GM19193 (cell line): ENCODE measurements around the gene CHEK2.
"Not testable (repeated sequence)": the region's sequence is repeated elsewhere in the genome, so short reads cannot be mapped to it uniquely, and the experiment has no call there.

Experiments used
- POLR2A ChIP-seq: IDR thresholded peaks from 4 replicates; pipeline ENCODE4 v1.6.1; 2011; ENCODE audit not compliant: insufficient read depth, insufficient read length; ENCODE audit errors: extremely low read depth

CHEK2 gene

DNA sequence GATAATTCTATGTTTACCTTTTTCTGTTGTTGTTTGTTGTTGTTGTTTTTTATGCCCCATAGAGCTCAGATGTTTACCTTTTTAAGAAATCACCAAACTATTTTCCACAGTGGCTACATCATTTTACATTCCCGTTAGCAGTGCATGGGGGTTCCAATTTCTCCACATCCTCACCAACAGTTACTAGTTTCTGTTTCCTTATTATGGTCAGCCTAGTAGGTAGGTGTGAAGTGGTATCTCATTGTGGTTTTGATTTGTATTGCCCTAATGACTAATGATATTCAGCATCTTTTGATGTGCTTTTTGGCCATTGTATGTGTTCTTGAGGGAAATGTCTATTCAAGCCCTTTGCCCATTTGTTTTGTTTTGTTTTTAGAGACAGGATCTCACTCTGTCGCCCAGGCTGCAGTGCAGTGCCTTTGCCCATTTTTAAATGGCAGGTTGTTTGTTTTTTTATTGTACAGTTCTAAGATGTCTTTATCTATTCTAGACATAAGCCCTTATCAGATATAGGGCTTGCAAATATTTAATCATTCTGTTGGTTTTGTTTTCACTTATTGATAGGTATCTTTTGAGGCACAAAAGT, 27.5 kb downstream of the CHEK2 start:
- no peak for TF ChIP-seq POLR2A

DNA sequence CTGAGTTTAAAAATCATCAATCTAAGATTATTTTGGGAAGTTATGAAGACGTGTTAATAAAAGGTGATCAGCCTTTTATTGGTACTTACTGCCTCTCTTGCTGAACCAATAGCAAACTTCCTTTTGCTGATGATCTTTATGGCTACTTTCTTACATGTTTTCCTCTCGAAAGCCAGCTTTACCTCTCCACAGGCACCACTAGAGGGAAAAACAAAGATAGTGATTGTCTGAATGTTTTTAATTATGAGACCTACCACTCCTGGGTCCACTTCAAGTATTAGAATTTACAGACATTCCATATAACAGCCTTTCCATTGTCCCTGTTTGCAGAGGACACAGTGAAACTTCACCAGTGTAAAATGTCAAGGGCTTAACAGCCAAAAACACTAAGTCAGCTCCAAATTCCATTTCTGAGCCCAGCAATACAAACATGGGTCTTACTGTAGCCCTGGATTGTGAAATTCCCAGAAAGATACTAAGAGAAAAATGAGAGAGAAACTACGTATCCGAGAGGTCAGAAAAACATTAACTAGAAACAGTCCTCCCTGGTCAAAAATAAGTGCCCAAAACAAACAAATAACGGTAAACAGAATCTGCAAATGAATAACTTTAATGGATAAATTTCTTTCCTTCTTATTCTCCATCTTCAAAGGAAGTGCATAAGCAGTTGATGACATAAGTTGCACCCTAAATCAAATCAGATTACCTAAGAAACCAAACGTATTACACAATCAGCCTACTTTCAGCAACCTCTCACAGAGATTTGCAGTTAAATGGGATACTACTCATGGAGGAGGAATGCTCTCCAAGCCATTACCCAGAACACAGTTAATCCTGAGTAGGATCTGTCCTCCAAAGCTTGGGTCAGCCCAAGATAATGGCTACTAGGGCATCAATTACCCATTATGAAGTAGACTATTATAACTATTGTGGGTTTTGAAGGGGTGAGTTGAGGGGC, 29.5 kb downstream of the CHEK2 start:
- TF ChIP-seq POLR2A = no peak

- TF ChIP-seq POLR2A = no peak
Measured at GRCh38 chr22:28711341-28711740, 30.3 kb downstream of the CHEK2 start.

DNA sequence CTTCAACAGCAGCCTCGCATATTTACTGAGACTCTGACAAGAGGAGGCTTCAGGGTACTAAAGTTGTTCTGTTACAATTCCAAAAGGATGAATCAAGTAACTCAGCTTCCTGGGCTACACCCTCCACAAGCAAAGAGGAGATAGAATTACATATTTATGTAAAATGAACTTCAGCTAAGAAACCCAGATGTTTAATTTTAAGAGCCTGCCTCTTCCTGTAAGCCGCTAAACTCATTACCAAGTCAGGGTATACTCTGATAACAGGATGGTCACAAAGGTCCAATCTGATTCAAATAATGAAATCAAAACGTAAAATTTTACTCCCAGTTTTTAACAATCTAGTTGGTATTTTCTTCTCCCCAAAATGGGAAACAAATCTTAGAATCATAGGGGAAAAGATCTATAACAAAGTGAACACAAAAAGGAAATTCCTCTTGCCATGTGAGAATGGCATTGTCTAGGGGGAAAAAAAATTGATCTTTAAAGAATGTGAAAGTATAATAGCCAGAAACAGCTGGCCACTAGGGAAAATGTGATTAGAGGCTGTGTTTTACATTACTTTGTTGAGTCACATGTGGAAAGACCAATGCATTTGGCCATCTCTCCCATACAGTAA, 30.9 kb downstream of the CHEK2 start:
- no peak for TF ChIP-seq POLR2A

- TF ChIP-seq POLR2A = no peak
Measured at GRCh38 chr22:28710107-28710506, 31.5 kb downstream of the CHEK2 start.

DNA sequence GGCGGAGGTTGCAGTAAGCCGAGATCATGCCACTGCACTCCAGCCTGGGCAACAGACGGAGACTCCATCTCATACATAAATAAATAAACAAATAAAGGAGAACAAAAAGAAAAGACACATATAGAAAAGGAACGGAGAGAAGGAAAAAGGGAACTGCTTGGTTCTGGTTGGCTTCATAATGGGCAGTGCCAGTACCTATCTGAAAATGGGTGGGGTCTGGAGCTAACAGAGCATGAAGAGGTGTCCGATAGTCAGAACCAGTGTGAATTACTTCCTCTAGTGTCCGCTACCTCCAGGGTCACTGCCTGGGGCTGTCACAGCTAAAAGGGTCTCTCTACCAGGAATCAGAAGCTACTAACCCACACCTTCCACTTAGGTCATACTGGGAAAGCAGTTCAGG, 34.8 kb downstream of the CHEK2 start:
- no peak for TF ChIP-seq POLR2A

- TF ChIP-seq POLR2A = no peak
Measured at GRCh38 chr22:28703436-28703835, 38.2 kb downstream of the CHEK2 start.

DNA sequence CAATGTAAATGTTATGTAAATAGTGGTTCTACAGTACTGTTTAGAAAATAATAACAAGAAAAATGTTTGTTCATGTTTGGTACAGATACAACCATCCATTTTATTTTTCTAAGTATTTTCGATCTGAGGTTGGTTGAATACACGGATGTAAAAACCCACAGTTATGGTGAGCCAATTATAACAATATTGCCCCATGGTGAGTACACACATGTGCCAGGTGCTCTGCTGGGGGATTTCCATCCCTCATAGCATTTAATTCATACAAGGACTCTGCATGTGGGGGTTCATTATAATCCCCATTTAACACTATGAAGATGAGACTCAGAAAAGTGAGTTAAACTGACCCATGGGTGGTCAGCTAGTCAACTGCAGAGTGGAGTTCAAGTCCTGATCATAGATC, 38.7 kb downstream of the CHEK2 start:
- no peak for TF ChIP-seq POLR2A

- not testable (repeated sequence) for TF ChIP-seq POLR2A
Measured at GRCh38 chr22:28679611-28680287, 61.9 kb downstream of the CHEK2 start, which contains the start of gene TTC28. TTC28 (minus strand) TSS chr22:28679840; CDS start chr22:28679723, 117 bp downstream.

DNA sequence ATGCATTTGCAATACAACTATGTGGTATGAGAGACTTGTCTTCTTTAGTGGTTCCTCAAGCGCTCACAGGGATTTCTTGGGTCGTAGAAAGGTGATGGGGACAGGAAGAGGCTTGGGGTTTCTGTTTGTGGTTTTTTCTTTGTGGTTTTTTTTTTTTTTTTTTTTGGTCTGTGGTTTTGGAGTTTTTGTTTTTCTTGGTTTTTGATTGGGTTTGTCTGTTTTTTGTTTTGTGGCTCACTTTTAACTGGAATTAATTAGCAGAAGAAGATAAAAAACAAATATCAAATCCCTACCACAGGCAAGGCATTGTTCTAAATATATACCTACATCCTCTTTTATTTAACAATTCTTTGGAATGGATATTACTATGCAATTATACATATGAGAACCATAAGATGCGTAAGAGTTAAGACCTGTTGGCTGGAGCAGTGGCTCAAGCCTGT, 67.5 kb downstream of the CHEK2 start:
- no peak for TF ChIP-seq POLR2A

DNA sequence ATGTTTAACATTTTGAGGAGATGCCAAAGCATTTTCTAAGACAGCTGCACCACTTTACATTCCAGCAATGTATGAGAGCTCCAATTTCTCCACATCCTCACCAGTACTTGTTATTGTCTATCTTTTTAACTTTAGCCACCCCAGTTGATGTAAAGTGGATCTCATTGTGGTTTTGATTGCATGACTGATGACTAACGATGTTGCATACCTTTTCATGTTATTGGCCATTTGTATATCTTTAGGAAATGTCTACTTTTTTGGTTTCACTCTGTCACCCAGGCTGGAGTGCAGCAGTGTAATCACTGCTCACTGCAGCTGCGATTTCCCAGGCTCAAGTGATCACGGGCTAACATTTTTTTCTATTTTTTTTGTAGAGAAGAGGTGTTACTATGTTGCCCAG, 70.9 kb downstream of the CHEK2 start:
- TF ChIP-seq POLR2A = no peak

GRCh38 chr22:28670161-28670560, 71.5 kb downstream of the CHEK2 start:
- TF ChIP-seq POLR2A = no peak

DNA sequence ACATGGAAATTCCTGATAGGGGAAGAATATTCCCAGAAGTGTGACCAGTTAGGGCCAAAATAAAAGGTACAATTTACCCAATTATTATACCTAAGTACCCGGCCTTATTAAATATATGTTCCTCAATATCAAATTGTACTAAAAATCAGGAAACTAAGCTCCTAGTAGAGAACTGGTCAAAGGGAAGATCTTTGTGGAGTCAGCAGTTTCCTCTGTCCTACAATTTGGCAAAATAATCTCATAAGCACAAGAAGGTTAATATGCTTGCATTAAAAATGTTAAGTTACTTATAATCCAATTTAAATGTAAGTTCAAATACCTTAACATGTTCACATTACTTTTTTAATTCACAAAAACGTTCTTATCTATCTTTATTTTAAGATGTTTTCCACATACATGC, 72.2 kb downstream of the CHEK2 start:
- TF ChIP-seq POLR2A = no peak

GRCh38 chr22:28658448-28658847, 83.2 kb downstream of the CHEK2 start:
- no peak for TF ChIP-seq POLR2A

DNA sequence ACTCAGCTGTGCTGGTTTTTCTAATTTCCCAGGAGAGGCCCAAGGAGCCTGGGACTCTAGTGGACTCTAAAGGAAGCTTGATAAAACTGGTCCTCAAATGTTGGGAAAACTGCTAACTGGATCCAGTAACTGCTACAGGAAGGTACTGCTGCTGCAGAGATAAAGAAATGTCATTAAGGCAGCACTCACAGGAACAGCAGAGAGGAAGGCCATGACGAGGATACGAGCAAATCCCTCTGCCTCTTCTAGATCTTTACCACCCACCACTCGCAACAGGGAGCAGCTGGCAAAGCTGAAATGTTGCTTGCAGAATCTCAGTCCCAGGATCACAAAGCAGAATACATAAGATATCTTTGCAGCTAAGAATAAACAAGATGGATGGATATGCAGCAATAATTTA, 85.4 kb downstream of the CHEK2 start:
- TF ChIP-seq POLR2A = no peak
